Endothelial cell of umbilical vein (primary cell): ENCODE results near the gene PRR7. TPM values are rescaled to one million over a fixed set of nuclear protein-coding genes. Genes with fewer than 3 reads are reported as not detected.

Experiments used
- BruUV-seq: library from RNA; stranded (reverse); fragments of 400-500 nt; replicated peaks from 2 replicates; lab custom pipeline; 2021; lab: Mats Ljungman, UMichigan
- CTCF ChIA-PET: fragments of 300-600, 350-600 bp; sonication (Branson Sonifier 250); formaldehyde crosslinking; loops from one replicate; lab custom pipeline; 2021; ENCODE audit warnings: antibody characterized with exemption, inconsistent platforms; lab: Charles Lee
- POLR2A ChIA-PET: fragments of 300-600, 350-600 bp; sonication (Branson Sonifier 250); formaldehyde crosslinking; loops from one replicate; lab custom pipeline; 2021; ENCODE audit warnings: antibody characterized with exemption, inconsistent platforms; lab: Charles Lee
- DNase-seq: peaks from one replicate; pipeline ENCODE4 v3.0.0-alpha.2; 2011; ENCODE audit warnings: low read depth, low spot score
- FAIRE-seq: peaks from 2 replicates; lab custom pipeline; 2011; peaks lifted over from hg19 to GRCh38; lab: Jason Lieb, UNC
- H2AFZ ChIP-seq: 2 replicates; pipeline ENCODE4 v1.6.0; 2012; ENCODE audit warnings: low read depth, low read length, control low read depth, inconsistent platforms
- H3K27ac ChIP-seq: 2 replicates; pipeline ENCODE4 v1.5.1; 2011; ENCODE audit warnings: low read depth, mild to moderate bottlenecking, control low read depth, low read length, moderate library complexity; ENCODE audit not compliant: insufficient read depth
- H3K27me3 ChIP-seq, 2 experiments: 2 replicates each; pipeline versions ENCODE4 v1.6.0 to v1.6.1; 2011; ENCODE audit warnings: low read length in 2 of 2, mixed read lengths in 1 of 2; ENCODE audit not compliant: control insufficient read depth in 2 of 2, insufficient read depth in 2 of 2
- H3K36me3 ChIP-seq, 2 experiments: 2 replicates in 1 of 2; 3 replicates in 1 of 2; pipeline ENCODE4 v1.5.1; 2011; ENCODE audit warnings: low read length in 2 of 2, mild to moderate bottlenecking in 1 of 2, moderate library complexity in 1 of 2; ENCODE audit not compliant: control insufficient read depth in 2 of 2, insufficient read depth in 2 of 2; ENCODE audit errors: extremely low read depth in 1 of 2
- H3K4me1 ChIP-seq: 3 replicates; pipeline ENCODE4 v1.5.1; 2011; ENCODE audit warnings: mild to moderate bottlenecking, low read length; ENCODE audit not compliant: control insufficient read depth, insufficient read depth; ENCODE audit errors: extremely low read depth
- H3K4me2 ChIP-seq: 2 replicates; pipeline ENCODE4 v1.6.1; 2011; ENCODE audit warnings: low read length, control low read depth, mixed read lengths; ENCODE audit not compliant: insufficient read depth
- H3K4me3 ChIP-seq, 3 experiments: fragments of 200-600 bp in 1 of 3; sonication (generic), shearing (Covaris generic) in 1 of 3; replicated peaks in 1 of 3; 2 replicates each; pipeline ENCODE4 v1.5.1; 2011 to 2016; ENCODE audit warnings: control low read depth in 3 of 3, low read length in 3 of 3, mild to moderate bottlenecking in 2 of 3, inconsistent platforms in 1 of 3, low read depth in 1 of 3, moderate library complexity in 1 of 3; ENCODE audit not compliant: insufficient read depth in 1 of 3
- H3K79me2 ChIP-seq: 2 replicates; pipeline ENCODE4 v1.6.0; 2012; ENCODE audit warnings: low read length, inconsistent platforms; ENCODE audit not compliant: control insufficient read depth, insufficient read depth
- H3K9ac ChIP-seq: replicated peaks from 2 replicates; pipeline ENCODE3; 2011; ENCODE audit warnings: low read length, control low read depth; ENCODE audit not compliant: insufficient read depth; ENCODE audit errors: extremely low read depth
- H3K9me1 ChIP-seq: replicated peaks from 3 replicates; pipeline ENCODE4 v1.6.0; 2011; ENCODE audit warnings: mild to moderate bottlenecking, low read length; ENCODE audit not compliant: control insufficient read depth, insufficient read depth; ENCODE audit errors: extremely low read depth
- H3K9me3 ChIP-seq: replicated peaks from 2 replicates; pipeline ENCODE4 v1.5.1; 2012; ENCODE audit warnings: low read length, inconsistent platforms; ENCODE audit not compliant: control insufficient read depth, insufficient read depth
- H4K20me1 ChIP-seq: replicated peaks from 2 replicates; pipeline ENCODE3; 2011; ENCODE audit warnings: mild to moderate bottlenecking, low read length; ENCODE audit not compliant: control insufficient read depth, insufficient read depth; ENCODE audit errors: extremely low read depth
- CTCF ChIP-seq, 2 donors: IDR thresholded peaks; 1 replicate in 1 of 2; 2 replicates in 1 of 2; pipeline ENCODE4 v1.5.1; 2011; ENCODE audit warnings: low read length in 2 of 2, mild to moderate bottlenecking in 2 of 2, moderate library complexity in 2 of 2, control low read depth in 1 of 2, inconsistent platforms in 1 of 2, low read depth in 1 of 2; ENCODE audit not compliant: insufficient read depth in 1 of 2; ENCODE audit errors: extremely low read depth in 1 of 2
- EZH2 ChIP-seq: IDR thresholded peaks from 2 replicates; pipeline ENCODE4 v1.6.1; 2012; ENCODE audit warnings: borderline replicate concordance, low read depth, mild to moderate bottlenecking, moderate library complexity, low read length, inconsistent platforms; ENCODE audit not compliant: severe bottlenecking
- FOS ChIP-seq: IDR thresholded peaks from 2 replicates; pipeline ENCODE4 v1.6.1; 2011; ENCODE audit warnings: mild to moderate bottlenecking, low read length, moderate library complexity, borderline replicate concordance; ENCODE audit not compliant: insufficient read depth
- GATA2 ChIP-seq: IDR thresholded peaks from 2 replicates; pipeline ENCODE4 v1.7.0; 2011; ENCODE audit warnings: low read depth, mild to moderate bottlenecking, moderate library complexity, mixed read lengths, low read length; ENCODE audit not compliant: insufficient read length, insufficient read depth
- JUN ChIP-seq: IDR thresholded peaks from 2 replicates; pipeline ENCODE4 v1.6.1; 2011; ENCODE audit warnings: borderline replicate concordance, low read depth; ENCODE audit not compliant: insufficient read length, insufficient read depth
- MAX ChIP-seq: IDR thresholded peaks from 2 replicates; pipeline ENCODE4 v1.6.1; 2011; ENCODE audit not compliant: insufficient read depth, insufficient read length
- MYC ChIP-seq: IDR thresholded peaks from one replicate; pipeline ENCODE4 v1.6.1; 2011; ENCODE audit warnings: mild to moderate bottlenecking, low read depth, low read length
- POLR2A ChIP-seq: IDR thresholded peaks from 2 replicates; pipeline ENCODE4 v1.6.1; 2012; ENCODE audit warnings: low read depth, mild to moderate bottlenecking, control low read depth, low read length
- POLR2AphosphoS5 ChIP-seq: IDR thresholded peaks from 2 replicates; pipeline ENCODE4 v1.6.1; 2012; ENCODE audit warnings: low read depth, mild to moderate bottlenecking, control low read depth, low read length, moderate library complexity; ENCODE audit not compliant: insufficient read depth
- dilution Hi-C: fragments of 300-500 bp; cut with MboI; formaldehyde crosslinking; loops from one replicate; pipeline ENCODE4 v1.15.0; 2019; ENCODE audit warnings: low sequenced_read_pairs; ENCODE audit not compliant: extremely low pct_ligation_motif_present
- intact Hi-C: fragments of 100-400 bp; cut with micrococcal nuclease; formaldehyde crosslinking; loops from one replicate; pipeline ENCODE4 v1.10.0; 2022
- polyA plus RNA-seq, 4 experiments: library from polyadenylated mRNA; depleted of rRNA in 3 of 4; stranded (reverse) in 3 of 4; unstranded in 1 of 4; fragments of >200 nt; gene quantifications; 2 replicates each; pipeline versions ENCODE4 v1.2.1 to v1.2.3, GENCODE V29; 2011 to 2012; ENCODE audit warnings: missing spikeins in 1 of 4
- total RNA-seq: library from RNA; stranded (reverse); gene quantifications from 2 replicates; pipeline ENCODE4 v1.2.3, GENCODE V29; 2021

Gene PRR7
- total and polyA plus RNA-seq, 2 donors (not counting 3 experiments of a cell fraction or from before 2014, with no cell fraction given) = 6.5 to 6.6 TPM

GRCh38 chr5:177433658-177434217 is 12.9 kb upstream of the PRR7 start:
- BruUV-seq = no TSS peak
- no peak for DNase-seq

GRCh38 chr5:177434437-177434836 is 12.2 kb upstream of the PRR7 start:
- intact Hi-C loops (no loop called here), dilution Hi-C loops (no loop called here)
- Histone ChIP-seq H3K4me1 (no peaks in the 10 kb centered on the region), H3K27me3 (no peaks in the 10 kb centered on the region), H3K4me2 (no peak overlapping the region), H3K9me3 (no peaks in the 10 kb centered on the region), H3K27ac (no peak overlapping the region), H3K9ac (no peak overlapping the region), H3K4me3 (no peak overlapping the region), H3K36me3 (peaks cover 11 to 31% of the 10 kb centered on the region in 2 experiments), H3K79me2 (peaks cover 3% of the 10 kb centered on the region), H2AFZ (no peak overlapping the region), H4K20me1 (no peaks in the 10 kb centered on the region), H3K9me1 (no peaks in the 10 kb centered on the region)
- ChIA-PET CTCF (interaction anchor here (1.0 to 2.0 kb wide), 3 partner anchors 21 to 44 kb away, joined by 4 to 5 read pairs (median 5); no protein-coding TSS in a partner anchor), POLR2A (interaction anchor here (0.6 kb wide), 1 partner anchor 8 kb away, joined by 3 read pairs; the partner anchor contains the start of gene GRK6)
- TF ChIP-seq MYC (no peak), JUN (no peak), MAX (no peak), CTCF (IDR thresholded peaks at IDR 0.05; ENCODE audit: extremely low read depth in 1 of 2, insufficient read depth in 1 of 2, low read depth in 1 of 2, low read length in 2 of 2) (no peak), EZH2 (no peak), FOS (no peak), POLR2AphosphoS5 (no peak), GATA2 (no peak), POLR2A (no peak)
- FAIRE-seq (no peak), DNase-seq (no peak)
- no TSS peak for BruUV-seq

More at GRCh38 chr5:177433658-177434217, 12.9 kb upstream of the PRR7 start:
- FAIRE-seq = no peak
- no peaks in the 10 kb centered on the region for H3K4me1 ChIP-seq
- H3K79me2 ChIP-seq = peaks cover 9% of the 10 kb centered on the region
- no peak overlapping the region for H3K27ac ChIP-seq
- H3K9ac ChIP-seq = no peak overlapping the region
- no peak for TF ChIP-seq EZH2
- TF ChIP-seq MAX = no peak
- H3K4me2 ChIP-seq = no peak overlapping the region
- no peak overlapping the region for H2AFZ ChIP-seq
- dilution Hi-C loops (no loop called here), intact Hi-C loops (no loop called here)
- H3K27me3 ChIP-seq = no peaks in the 10 kb centered on the region
- ChIA-PET POLR2A (interaction anchor here (0.6 kb wide), 1 partner anchor 7 kb away, joined by 3 read pairs; the partner anchor contains the start of gene GRK6), CTCF (interaction anchor here (1.0 to 2.0 kb wide), 4 partner anchors 22 to 43 kb away, joined by 4 to 5 read pairs (median 5); no protein-coding TSS in a partner anchor)
- H3K4me3 ChIP-seq = no peak overlapping the region
- no peaks in the 10 kb centered on the region for H3K9me1 ChIP-seq
- H3K36me3 ChIP-seq = peaks cover 11 to 31% of the 10 kb centered on the region in 2 experiments
- no peaks in the 10 kb centered on the region for H4K20me1 ChIP-seq
- no peaks in the 10 kb centered on the region for H3K9me3 ChIP-seq
